ENCODE measurements around the gene ZNRF3. TPM values are rescaled to one million over a fixed set of nuclear protein-coding genes. Genes with fewer than 3 reads are reported as not detected.

ZNRF3 gene
- total and polyA plus RNA-seq, 7 donors: 0.23 to 13.6 (median 8.9) TPM

DNA sequence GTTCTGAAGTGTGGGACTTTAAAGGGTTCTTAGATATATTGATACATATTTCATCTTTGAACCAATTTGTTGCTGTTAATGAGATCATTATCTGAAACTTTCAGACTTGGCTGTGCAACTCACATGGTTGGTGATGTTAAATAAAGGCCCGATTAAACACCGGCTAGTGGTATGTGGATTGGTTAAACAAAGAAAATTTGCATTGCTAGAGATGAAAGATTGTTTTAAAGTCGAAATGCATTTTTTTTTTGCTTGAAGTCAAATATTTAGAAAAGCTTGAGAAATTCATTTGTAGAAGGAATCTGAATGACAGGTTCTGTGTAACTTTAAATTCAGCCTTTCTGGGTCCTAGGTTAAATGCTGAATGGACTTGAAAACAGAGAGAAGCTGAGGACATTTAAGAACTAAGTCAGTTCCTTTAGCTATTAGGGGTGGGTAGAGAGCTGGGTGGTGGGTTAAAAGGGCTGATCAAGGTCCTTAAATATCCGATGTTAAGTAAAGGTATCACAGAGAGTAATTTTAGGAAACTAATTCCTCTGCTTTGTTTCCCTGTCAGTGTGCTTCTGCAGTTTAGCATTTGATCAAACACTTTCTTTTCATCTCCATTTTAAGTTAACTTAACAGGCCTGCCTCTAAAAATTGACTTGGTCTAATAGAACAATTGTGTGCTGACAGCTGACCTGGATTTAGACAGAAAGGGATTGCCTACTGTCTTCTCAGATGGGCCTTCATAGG, 4.5 kb downstream of the ZNRF3 start:
- DNase-seq: no peak
- TF ChIP-seq POLR2A (IDR thresholded peaks at IDR 0.05) (no peak), POLR2AphosphoS5 (IDR thresholded peaks at IDR 0.05) (no peak)
- Histone ChIP-seq H3K36me3 (no peaks in the 10 kb centered on the region), H3K27me3 (no peaks in the 10 kb centered on the region), H3K9me3 (no peaks in the 10 kb centered on the region), H3K27ac (no peak overlapping the region), H3K4me1 (peaks cover 0 to 54% (median 39%) of the 10 kb centered on the region in 4 donors), H3K4me3 (no peak overlapping the region)
- intact Hi-C loops (cut with DNase I): no loop called here
- WGBS, 2 donors: 32 to 71% methylated on average over 4 of the region's 4 CpGs

- TF ChIP-seq EP300 (IDR thresholded peaks at IDR 0.05): no peak
- TF ChIP-seq, protein P1, sequence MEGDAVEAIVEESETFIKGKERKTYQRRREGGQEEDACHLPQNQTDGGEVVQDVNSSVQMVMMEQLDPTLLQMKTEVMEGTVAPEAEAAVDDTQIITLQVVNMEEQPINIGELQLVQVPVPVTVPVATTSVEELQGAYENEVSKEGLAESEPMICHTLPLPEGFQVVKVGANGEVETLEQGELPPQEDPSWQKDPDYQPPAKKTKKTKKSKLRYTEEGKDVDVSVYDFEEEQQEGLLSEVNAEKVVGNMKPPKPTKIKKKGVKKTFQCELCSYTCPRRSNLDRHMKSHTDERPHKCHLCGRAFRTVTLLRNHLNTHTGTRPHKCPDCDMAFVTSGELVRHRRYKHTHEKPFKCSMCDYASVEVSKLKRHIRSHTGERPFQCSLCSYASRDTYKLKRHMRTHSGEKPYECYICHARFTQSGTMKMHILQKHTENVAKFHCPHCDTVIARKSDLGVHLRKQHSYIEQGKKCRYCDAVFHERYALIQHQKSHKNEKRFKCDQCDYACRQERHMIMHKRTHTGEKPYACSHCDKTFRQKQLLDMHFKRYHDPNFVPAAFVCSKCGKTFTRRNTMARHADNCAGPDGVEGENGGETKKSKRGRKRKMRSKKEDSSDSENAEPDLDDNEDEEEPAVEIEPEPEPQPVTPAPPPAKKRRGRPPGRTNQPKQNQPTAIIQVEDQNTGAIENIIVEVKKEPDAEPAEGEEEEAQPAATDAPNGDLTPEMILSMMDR (IDR thresholded peaks at IDR 0.05): no peak
- TF ChIP-seq POLR2AphosphoS5 (IDR thresholded peaks at IDR 0.05): no peak
- no peak for TF ChIP-seq POLR2A (IDR thresholded peaks at IDR 0.05)
- no peak overlapping the region for H3K4me3 ChIP-seq
- no peak overlapping the region for H3K27ac ChIP-seq
- intact Hi-C loops (cut with DNase I): no loop called here
- no peaks in the 10 kb centered on the region for H3K9me3 ChIP-seq
- DNase-seq: peak; percentile 8
- H3K4me1 ChIP-seq: peaks cover 0 to 52% (median 34%) of the 10 kb centered on the region in 4 donors
- no peaks in the 10 kb centered on the region for H3K36me3 ChIP-seq
- WGBS, 2 donors: 82 to 84% methylated on average over 6 of the region's 6 CpGs
- H3K27me3 ChIP-seq: no peaks in the 10 kb centered on the region
Measured at GRCh38 chr22:28889478-28890024, 6.2 kb downstream of the ZNRF3 start.

GRCh38 chr22:28891156-28891733, 7.9 kb downstream of the ZNRF3 start:
- whole genome bisulfite sequencing, 2 donors: 77 to 83% methylated on average over 2 of the region's 2 CpGs
- Histone ChIP-seq H3K4me3 (no peak overlapping the region), H3K36me3 (no peaks in the 10 kb centered on the region), H3K4me1 (peaks cover 0 to 38% (median 18%) of the 10 kb centered on the region in 4 donors), H3K27me3 (no peaks in the 10 kb centered on the region), H3K27ac (no peak overlapping the region), H3K9me3 (no peaks in the 10 kb centered on the region)
- TF ChIP-seq POLR2A (IDR thresholded peaks at IDR 0.05): no peak
- intact Hi-C loops (cut with DNase I): no loop called here
- DNase-seq: peak; percentile 7

GRCh38 chr22:28892175-28892731, 8.9 kb downstream of the ZNRF3 start:
- Histone ChIP-seq H3K27ac (no peak overlapping the region), H3K4me3 (no peak overlapping the region), H3K36me3 (no peaks in the 10 kb centered on the region), H3K9me3 (no peaks in the 10 kb centered on the region), H3K4me1 (peaks cover 0 to 34% (median 11%) of the 10 kb centered on the region in 4 donors), H3K27me3 (no peaks in the 10 kb centered on the region)
- peak; percentile 20 for DNase-seq
- TF ChIP-seq POLR2AphosphoS5 (IDR thresholded peaks at IDR 0.05): no peak
- no peak for TF ChIP-seq EP300 (IDR thresholded peaks at IDR 0.05)
- TF ChIP-seq, protein P1 (IDR thresholded peaks at IDR 0.05): no peak
- no peak for TF ChIP-seq POLR2A (IDR thresholded peaks at IDR 0.05)
- intact Hi-C loops (cut with DNase I): no loop called here
- 18 to 57% methylated on average over 5 of the region's 5 CpGs for WGBS, 2 donors

GRCh38 chr22:28893810-28894209, 10.4 kb downstream of the ZNRF3 start:
- 91 to 92% methylated on average over 4 of the region's 4 CpGs for WGBS, 2 donors
- intact Hi-C loops (cut with DNase I): no loop called here
- Histone ChIP-seq H3K4me3 (no peak overlapping the region), H3K27ac (no peak overlapping the region), H3K4me1 (peaks cover 0 to 33% (median 10%) of the 10 kb centered on the region in 4 donors), H3K36me3 (no peaks in the 10 kb centered on the region), H3K9me3 (no peaks in the 10 kb centered on the region), H3K27me3 (no peaks in the 10 kb centered on the region)
- DNase-seq: peak; percentile 26
- TF ChIP-seq, protein P1 (IDR thresholded peaks at IDR 0.05): no peak
- TF ChIP-seq POLR2AphosphoS5 (IDR thresholded peaks at IDR 0.05): no peak
- TF ChIP-seq EP300 (IDR thresholded peaks at IDR 0.05): no peak
- no peak for TF ChIP-seq POLR2A (IDR thresholded peaks at IDR 0.05)
